ENCODE results near the gene ARMC12. TPM values are rescaled to one million over a fixed set of nuclear protein-coding genes. Genes with fewer than 3 reads are reported as not detected.

Gene ARMC12
- polyA plus RNA-seq, 2 of the 4 experiments (the other 2 are of a cell fraction): 0.44 to 0.88 TPM

- TF ChIP-seq RAD21 (conservative IDR thresholded peaks at IDR 0.05 in 1 of 2, IDR thresholded peaks at IDR 0.05 in 1 of 2) (no peak), ELK1 (IDR thresholded peaks at IDR 0.05; ENCODE audit: low read depth, low read length) (no peak), MYC (IDR thresholded peaks at IDR 0.05; ENCODE audit: borderline replicate concordance, low read length) (no peak), GATA3 (IDR thresholded peaks at IDR 0.05; ENCODE audit: borderline replicate concordance) (no peak), BHLHE40 (IDR thresholded peaks at IDR 0.05; ENCODE audit: low read depth, low read length) (no peak), ESRRA (IDR thresholded peaks at IDR 0.05; ENCODE audit: borderline replicate concordance, low read length) (no peak), HMGXB4 (CRISPR knock-in tag; IDR thresholded peaks at IDR 0.05; ENCODE audit: borderline replicate concordance) (no peak), POLR2AphosphoS2 (conservative IDR thresholded peaks at IDR 0.05; ENCODE audit: low read length) (no peak), MAX (IDR thresholded peaks at IDR 0.05) (no peak), CHD4 (IDR thresholded peaks at IDR 0.05; ENCODE audit: borderline replicate concordance) (no peak), HDAC2 (IDR thresholded peaks at IDR 0.05) (no peak)
- CTCF ChIA-PET: interaction anchor here (1.1 kb wide), 1 partner anchor 19 kb away, joined by 6 read pairs; the partner anchor contains the start of gene ARMC12
- 95% methylated on average over 4 of the region's 4 CpGs for WGBS (ENCODE audit: missing lambda C conversion rate)
- Histone ChIP-seq H3K4me3 (no peak overlapping the region), H3K4me1 (peaks cover 6% of the 10 kb centered on the region; the same call in 1 of the 3 replicates), H3K9me3 (no peaks in the 10 kb centered on the region), H3K4me2 (no peak overlapping the region), H3K27ac (peak overlapping the region in 1 of 2 experiments; percentile 40; a peak in 1 of 6 replicates)
- FAIRE-seq: no peak
- no peak for ATAC-seq
- POLR2A ChIA-PET: no interaction called here
- DNase-seq (ENCODE audit: low read depth in 1 of 2, low spot score in 1 of 2): no peak
Measured at GRCh38 chr6:35718375-35718736, 18.5 kb upstream of the ARMC12 start.

GRCh38 chr6:35718911-35719381, 17.9 kb upstream of the ARMC12 start:
- FAIRE-seq (no peak), ATAC-seq (no peak), DNase-seq (ENCODE audit: low read depth in 1 of 2, low spot score in 1 of 2) (no peak)
- H3K4me1 ChIP-seq: peaks cover 8% of the 10 kb centered on the region; the same call in 1 of the 3 replicates
- no peaks in the 10 kb centered on the region for H3K9me3 ChIP-seq
- TF ChIP-seq MAX (IDR thresholded peaks at IDR 0.05) (no peak), CHD2 (IDR thresholded peaks at IDR 0.05; ENCODE audit: low read length, partially characterized antibody) (no peak), RCOR1 (IDR thresholded peaks at IDR 0.05; ENCODE audit: low read depth, low read length) (no peak), NR3C1 (IDR thresholded peaks at IDR 0.05) (no peak), HOXB13 (CRISPR knock-in tag; IDR thresholded peaks at IDR 0.05; ENCODE audit: low read depth) (no peak), HMGXB4 (CRISPR knock-in tag; IDR thresholded peaks at IDR 0.05; ENCODE audit: borderline replicate concordance) (no peak), KDM5A (IDR thresholded peaks at IDR 0.05) (no peak), CBX2 (IDR thresholded peaks at IDR 0.05; ENCODE audit: borderline replicate concordance, low read depth) (no peak), HES2 (IDR thresholded peaks at IDR 0.05) (no peak), TP53 (CRISPR knock-in tag; IDR thresholded peaks at IDR 0.05) (no peak), RFX5 (IDR thresholded peaks at IDR 0.05) (no peak), ZSCAN20 (CRISPR knock-in tag; IDR thresholded peaks at IDR 0.05) (no peak), RNF2 (IDR thresholded peaks at IDR 0.05; ENCODE audit: borderline replicate concordance, low read depth) (no peak)
- H3K27ac ChIP-seq: peak overlapping the region in 1 of 2 experiments; percentile 40; a peak in 1 of 6 replicates
- 98% methylated on average over 2 of the region's 2 CpGs for WGBS (ENCODE audit: missing lambda C conversion rate)
- ChIA-PET CTCF (no interaction called here), POLR2A (no interaction called here)
- no peak overlapping the region for H3K4me3 ChIP-seq
- H3K4me2 ChIP-seq: no peak overlapping the region

All from A549 (cell line).